Neural progenitor cell (in vitro differentiated cells): Measurements from ENCODE around the gene POC1A.

Experiments
- EZH2 ChIP-seq: fragments of 200-600 bp; sonication (generic); IDR thresholded peaks from 2 replicates; pipeline ENCODE4 v1.6.1; 2017; ENCODE audit warnings: antibody characterized with exemption, mild to moderate bottlenecking, moderate library complexity
- EZH2phosphoT487 ChIP-seq: fragments of 200-600 bp; sonication (generic); IDR thresholded peaks from 2 replicates; pipeline ENCODE4 v1.6.1; 2017; ENCODE audit warnings: antibody characterized with exemption
- TF ChIP-seq, protein P1 (sequence below): fragments of 200-600 bp; sonication (generic); IDR thresholded peaks from 2 replicates; pipeline ENCODE4 v1.5.1; 2017; ENCODE audit warnings: antibody characterized with exemption, mild to moderate bottlenecking

- TF ChIP-seq, protein P1, sequence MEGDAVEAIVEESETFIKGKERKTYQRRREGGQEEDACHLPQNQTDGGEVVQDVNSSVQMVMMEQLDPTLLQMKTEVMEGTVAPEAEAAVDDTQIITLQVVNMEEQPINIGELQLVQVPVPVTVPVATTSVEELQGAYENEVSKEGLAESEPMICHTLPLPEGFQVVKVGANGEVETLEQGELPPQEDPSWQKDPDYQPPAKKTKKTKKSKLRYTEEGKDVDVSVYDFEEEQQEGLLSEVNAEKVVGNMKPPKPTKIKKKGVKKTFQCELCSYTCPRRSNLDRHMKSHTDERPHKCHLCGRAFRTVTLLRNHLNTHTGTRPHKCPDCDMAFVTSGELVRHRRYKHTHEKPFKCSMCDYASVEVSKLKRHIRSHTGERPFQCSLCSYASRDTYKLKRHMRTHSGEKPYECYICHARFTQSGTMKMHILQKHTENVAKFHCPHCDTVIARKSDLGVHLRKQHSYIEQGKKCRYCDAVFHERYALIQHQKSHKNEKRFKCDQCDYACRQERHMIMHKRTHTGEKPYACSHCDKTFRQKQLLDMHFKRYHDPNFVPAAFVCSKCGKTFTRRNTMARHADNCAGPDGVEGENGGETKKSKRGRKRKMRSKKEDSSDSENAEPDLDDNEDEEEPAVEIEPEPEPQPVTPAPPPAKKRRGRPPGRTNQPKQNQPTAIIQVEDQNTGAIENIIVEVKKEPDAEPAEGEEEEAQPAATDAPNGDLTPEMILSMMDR = no peak
- TF ChIP-seq EZH2 (no peak), EZH2phosphoT487 (no peak)
These were observed 7.4 kb downstream of the POC1A start for GRCh38 chr3:52146811-52147210.
